GM21529 (cell line): ENCODE data around the gene GPR148.
A peak's percentile ranks its signal among the peaks of the same experiment; 100 is the strongest.
"Not testable (repeated sequence)": the region's sequence is repeated elsewhere in the genome, so short reads cannot be mapped to it uniquely, and the experiment has no call there.

Experiments
- ATAC-seq: cut with Tn5 transposase; IDR thresholded peaks from one replicate; pipeline ENCODE4 v1.9.1; 2021; ENCODE audit not compliant: unreplicated experiment

GPR148 gene, protein sequence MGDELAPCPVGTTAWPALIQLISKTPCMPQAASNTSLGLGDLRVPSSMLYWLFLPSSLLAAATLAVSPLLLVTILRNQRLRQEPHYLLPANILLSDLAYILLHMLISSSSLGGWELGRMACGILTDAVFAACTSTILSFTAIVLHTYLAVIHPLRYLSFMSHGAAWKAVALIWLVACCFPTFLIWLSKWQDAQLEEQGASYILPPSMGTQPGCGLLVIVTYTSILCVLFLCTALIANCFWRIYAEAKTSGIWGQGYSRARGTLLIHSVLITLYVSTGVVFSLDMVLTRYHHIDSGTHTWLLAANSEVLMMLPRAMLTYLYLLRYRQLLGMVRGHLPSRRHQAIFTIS

DNA sequence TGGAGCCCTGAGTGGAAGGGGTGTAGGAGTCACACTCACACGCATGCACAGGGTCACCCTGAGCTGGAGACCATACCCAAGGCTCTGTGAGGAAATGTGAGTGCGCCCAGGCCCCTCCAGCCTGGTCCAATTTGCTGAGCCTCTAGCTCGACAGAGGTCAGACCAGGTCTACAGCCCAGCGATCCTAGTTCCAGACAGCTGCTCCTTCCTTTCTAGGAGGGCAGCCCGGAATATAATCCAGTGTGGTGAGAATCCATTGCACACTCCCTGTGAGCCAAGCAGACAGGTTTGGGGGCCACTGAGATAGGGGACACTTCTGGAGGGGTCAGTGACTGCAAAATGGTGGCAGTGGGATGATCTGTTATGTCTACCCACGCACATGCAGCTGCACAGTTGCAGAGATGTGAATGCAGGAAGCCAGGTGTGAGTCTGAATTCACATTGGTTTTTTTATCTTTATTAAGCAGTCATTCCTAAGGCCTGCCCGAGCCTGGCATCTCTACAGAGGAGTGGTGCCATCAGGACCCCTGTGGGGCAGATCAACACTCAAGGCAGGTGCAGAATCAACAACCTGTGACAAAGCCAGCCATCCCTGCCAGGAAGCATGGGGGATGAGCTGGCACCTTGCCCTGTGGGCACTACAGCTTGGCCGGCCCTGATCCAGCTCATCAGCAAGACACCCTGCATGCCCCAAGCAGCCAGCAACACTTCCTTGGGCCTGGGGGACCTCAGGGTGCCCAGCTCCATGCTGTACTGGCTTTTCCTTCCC is at the start of gene GPR148:
Gene GPR148, plus strand, starts transcription at position 522 of the 768 bp plus-strand sequence. Its CDS starts 82 bp downstream, at position 604.
- no peak for ATAC-seq

GRCh38 chr2:130692041-130692770 is 36.7 kb upstream of the GPR148 start:
- peak; percentile 28 for ATAC-seq

GRCh38 chr2:130693474-130693873 is 35.4 kb upstream of the GPR148 start:
- not testable (repeated sequence) for ATAC-seq

- not testable (repeated sequence) for ATAC-seq
These were observed 25.6 kb upstream of the GPR148 start for GRCh38 chr2:130703250-130703649.

DNA sequence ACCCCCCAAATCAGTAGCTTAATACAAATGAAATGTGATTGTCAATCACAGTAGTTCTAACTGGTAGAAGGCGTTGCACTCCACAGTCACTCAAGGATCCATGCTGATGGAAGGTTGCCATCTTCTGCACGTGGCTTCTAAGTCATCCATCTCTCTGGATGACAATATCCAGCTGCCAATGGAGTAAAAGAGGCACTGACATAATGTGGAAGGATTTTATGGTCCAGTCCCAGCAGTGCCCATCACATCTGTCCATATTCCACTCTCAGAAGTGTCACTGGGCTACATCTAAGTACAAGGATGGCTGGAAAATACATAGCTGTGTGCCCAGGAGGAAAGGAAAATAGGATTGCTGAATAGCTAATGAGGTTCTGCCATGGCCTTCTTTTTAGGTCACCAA is 14.1 kb upstream of the GPR148 start:
- not testable (repeated sequence) for ATAC-seq

DNA sequence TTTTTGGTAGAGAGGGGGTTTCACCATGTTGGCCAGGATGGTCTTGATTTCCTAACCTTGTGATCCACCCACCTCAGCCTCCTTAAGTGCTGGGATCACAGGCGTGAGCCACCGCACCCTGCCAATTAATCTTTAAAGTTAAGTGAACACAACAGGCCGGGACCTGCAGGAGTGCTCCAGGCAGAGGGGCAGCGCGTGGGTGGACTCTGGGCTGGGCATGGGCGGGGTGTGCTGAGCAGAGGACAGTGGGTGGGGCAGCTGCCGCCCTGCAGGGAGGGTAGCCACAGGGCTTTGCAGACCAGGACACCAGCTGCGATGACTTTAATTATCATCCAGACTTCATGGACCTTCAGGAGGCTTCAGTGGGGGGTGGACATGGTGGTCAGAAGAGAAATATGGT is 8.8 kb upstream of the GPR148 start:
- no peak for ATAC-seq

GRCh38 chr2:130720528-130720927 is 8.3 kb upstream of the GPR148 start:
- no peak for ATAC-seq

DNA sequence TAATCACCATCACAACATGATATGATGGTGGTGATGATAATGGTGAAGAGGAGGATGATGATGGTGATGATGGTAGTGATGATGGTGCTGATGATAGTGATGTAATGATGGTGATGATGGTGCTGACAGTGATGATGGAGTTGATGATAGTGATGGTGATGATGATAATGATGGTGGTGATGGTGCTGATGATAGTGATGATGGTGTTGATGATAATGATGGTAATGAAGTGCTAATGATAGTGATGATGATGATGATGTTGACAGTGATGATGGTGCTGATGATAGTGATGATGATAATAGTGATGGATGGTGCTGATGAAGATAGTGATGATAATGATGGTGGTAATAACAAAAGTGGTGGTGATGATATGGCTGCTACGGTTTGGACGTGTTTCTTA is 4.4 kb upstream of the GPR148 start:
- no peak for ATAC-seq

- ATAC-seq = no peak
These were observed 2.2 kb upstream of the GPR148 start for GRCh38 chr2:130726614-130727180.

DNA sequence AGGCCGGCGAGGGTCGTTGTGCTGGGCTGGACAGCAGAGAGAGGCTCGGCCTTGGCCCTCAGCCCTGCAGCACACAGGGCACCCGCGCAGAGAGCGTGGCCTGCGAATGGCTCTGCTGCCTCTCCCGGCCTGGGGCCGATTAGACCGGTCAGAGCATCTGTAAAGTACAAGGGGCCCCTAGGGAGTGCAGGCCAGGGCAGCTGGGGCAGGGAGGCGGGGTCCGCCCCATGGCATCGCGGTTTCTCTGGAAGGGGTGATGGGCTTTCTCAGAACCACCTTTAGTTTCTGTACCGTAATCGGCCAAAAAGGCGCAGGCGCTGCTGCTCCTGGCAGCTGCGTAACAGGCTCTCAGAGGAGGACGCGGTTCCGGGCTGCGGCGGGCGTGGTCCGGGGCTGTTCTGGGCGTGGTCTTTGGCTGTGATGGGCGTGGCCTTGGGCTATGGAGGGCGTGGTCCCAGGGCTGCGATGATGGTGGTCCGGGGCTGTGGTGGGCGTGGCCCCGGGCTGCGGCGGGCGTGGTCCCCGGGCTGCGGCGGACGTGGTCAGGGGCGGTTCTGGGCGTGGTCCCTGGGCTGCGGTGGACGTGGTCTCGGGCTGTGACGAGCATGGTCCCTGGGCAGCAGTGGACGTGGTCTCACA is 1.5 kb upstream of the GPR148 start:
- peak; percentile 94 for ATAC-seq

- ATAC-seq = peak; percentile 13
These were observed 839 bp upstream of the GPR148 start for GRCh38 chr2:130728007-130728454.

DNA sequence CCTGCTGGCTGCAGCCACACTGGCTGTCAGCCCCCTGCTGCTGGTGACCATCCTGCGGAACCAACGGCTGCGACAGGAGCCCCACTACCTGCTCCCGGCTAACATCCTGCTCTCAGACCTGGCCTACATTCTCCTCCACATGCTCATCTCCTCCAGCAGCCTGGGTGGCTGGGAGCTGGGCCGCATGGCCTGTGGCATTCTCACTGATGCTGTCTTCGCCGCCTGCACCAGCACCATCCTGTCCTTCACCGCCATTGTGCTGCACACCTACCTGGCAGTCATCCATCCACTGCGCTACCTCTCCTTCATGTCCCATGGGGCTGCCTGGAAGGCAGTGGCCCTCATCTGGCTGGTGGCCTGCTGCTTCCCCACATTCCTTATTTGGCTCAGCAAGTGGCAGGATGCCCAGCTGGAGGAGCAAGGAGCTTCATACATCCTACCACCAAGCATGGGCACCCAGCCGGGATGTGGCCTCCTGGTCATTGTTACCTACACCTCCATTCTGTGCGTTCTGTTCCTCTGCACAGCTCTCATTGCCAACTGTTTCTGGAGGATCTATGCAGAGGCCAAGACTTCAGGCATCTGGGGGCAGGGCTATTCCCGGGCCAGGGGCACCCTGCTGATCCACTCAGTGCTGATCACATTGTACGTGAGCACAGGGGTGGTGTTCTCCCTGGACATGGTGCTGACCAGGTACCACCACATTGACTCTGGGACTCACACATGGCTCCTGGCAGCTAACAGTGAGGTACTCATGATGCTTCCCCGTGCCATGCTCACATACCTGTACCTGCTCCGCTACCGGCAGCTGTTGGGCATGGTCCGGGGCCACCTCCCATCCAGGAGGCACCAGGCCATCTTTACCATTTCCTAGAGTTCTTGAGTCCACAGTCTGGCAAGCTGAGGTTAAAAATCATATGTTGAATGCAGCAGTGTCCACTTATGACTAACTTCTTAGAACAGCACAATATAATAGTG is 741 bp downstream of the GPR148 start:
- no peak for ATAC-seq

- not testable (repeated sequence) for ATAC-seq
These were observed 3.4 kb downstream of the GPR148 start for GRCh38 chr2:130732257-130732656.

DNA sequence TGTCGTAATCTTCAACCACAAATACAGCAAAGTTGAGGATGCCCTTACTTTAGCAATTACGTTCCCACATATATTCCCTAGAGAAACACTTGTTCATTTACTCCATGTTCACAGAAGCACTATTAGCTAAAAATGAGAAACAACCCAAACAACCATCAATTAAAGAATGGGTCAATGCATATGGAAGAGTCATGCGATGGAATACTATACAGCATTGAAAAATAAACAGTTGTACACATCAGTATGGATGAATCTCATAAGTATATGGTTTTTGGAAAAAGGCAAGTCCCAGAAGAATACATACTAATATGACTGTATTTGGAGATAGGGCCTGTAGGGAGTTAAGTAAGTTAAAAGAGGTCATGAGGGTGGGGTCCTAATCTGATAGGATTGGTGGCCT is 6.3 kb downstream of the GPR148 start:
- ATAC-seq = no peak

DNA sequence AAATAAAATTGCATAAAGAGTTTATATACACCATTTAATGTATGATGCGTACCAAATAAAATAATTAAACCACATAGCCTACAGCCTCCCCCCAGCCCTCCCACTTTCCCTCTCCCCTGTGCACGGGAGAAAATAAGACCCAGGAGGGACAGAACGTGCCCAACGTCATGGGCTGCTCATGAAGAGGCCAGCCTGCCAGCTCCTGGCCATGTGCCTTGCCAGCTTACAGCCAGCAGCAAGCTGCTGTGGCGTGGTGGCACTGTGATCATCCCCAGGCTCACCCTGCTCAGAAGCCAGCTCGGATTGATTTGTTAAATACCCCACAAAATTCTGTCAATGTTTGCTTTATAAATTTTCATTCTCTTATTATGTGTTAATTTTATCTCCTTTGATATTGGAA is 7.6 kb downstream of the GPR148 start:
- no peak for ATAC-seq

DNA sequence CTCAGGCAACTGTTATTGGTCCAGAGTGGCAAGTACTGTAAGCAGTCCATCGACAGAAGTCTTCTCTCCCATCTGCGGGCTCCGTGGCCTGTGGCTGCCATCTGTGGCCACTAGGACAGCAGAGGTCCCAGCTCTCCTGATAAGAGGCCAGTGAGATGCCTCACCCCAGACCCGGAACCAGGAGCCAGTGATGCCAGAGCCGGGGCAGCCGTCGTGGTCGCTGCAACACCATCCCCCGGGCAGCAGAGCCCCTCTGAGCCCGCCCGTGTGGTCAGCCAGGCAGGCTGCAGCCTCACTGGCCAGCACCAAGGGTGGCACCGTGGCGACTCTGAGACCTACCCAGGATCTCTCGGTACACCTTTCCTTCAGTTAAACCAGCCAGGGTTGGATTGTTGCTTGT is 8.7 kb downstream of the GPR148 start:
- no peak for ATAC-seq

DNA sequence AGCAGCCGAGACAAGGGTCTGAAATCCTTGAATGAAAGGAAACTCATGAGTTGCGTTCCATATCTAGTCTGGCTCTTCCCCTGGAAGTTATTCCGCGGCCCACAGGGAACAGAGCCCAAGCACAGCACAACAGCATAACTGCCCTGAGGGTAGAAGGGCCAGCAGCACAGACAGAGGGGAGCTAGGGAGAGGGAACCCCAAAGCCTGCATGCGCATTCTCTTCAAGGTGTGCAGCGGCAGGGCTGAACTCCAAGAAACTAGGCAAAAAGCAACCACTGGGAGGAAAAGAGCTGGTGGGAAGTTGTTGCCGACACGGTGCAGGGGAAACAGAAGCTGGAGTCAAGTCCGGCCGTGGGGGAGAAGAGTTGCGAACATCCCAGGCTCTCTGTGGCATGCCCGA is 11.8 kb downstream of the GPR148 start:
- no peak for ATAC-seq

GRCh38 chr2:130743278-130743677 is 14.4 kb downstream of the GPR148 start:
- no peak for ATAC-seq

GRCh38 chr2:130744287-130745117 is 15.6 kb downstream of the GPR148 start:
- ATAC-seq = no peak
